Activated naive CD8-positive, alpha-beta T cell (primary cell): Measurements from ENCODE around the gene NT5C3A.
A peak's percentile ranks its signal among the peaks of the same experiment; 100 is the strongest.
"Not testable (repeated sequence)": the region's sequence is repeated elsewhere in the genome, so short reads cannot be mapped to it uniquely, and the experiment has no call there.

Experiments
- H3K27ac Mint-ChIP-seq: one replicate; pipeline ENCODE4 v1.8.0; 2021; ENCODE audit warnings: mixed read lengths
- H3K27me3 Mint-ChIP-seq: one replicate; pipeline ENCODE4 v1.8.0; 2021; ENCODE audit warnings: mixed read lengths
- H3K36me3 Mint-ChIP-seq: one replicate; pipeline ENCODE4 v1.8.0; 2021; ENCODE audit warnings: mixed read lengths
- H3K4me1 Mint-ChIP-seq: one replicate; pipeline ENCODE4 v1.8.0; 2021; ENCODE audit warnings: low read depth, mixed read lengths
- H3K4me3 Mint-ChIP-seq: one replicate; pipeline ENCODE4 v1.8.0; 2021; ENCODE audit warnings: mild to moderate bottlenecking, mixed read lengths
- H3K9me3 Mint-ChIP-seq: one replicate; pipeline ENCODE4 v1.8.0; 2021; ENCODE audit warnings: low read depth, mixed read lengths

Gene NT5C3A

GRCh38 chr7:33062023-33062781 lies at the start of gene NT5C3A:
Gene NT5C3A, minus strand, starts transcription at chr7:33062776. Its CDS starts 71 bp downstream, at chr7:33062705.
- peaks cover 14% of the 10 kb centered on the region for H3K9me3 Mint-ChIP-seq
- H3K27ac Mint-ChIP-seq, result peak within 1 kb of the TSS; percentile 96
- H3K36me3 Mint-ChIP-seq, result peaks cover 15% of the 10 kb centered on the region
- peak within 1 kb of the TSS; percentile 94 for H3K4me3 Mint-ChIP-seq
- no peaks in the 10 kb centered on the region for H3K27me3 Mint-ChIP-seq
- H3K4me1 Mint-ChIP-seq, result peaks cover 41% of the 10 kb centered on the region

GRCh38 chr7:33111614-33112013 lies 49.0 kb upstream of the NT5C3A start:
- no peaks in the 10 kb centered on the region for H3K36me3 Mint-ChIP-seq
- no peak overlapping the region for H3K4me3 Mint-ChIP-seq
- no peak overlapping the region for H3K27ac Mint-ChIP-seq
- H3K4me1 Mint-ChIP-seq, result peaks cover 26% of the 10 kb centered on the region
- H3K9me3 Mint-ChIP-seq, result no peaks in the 10 kb centered on the region
- H3K27me3 Mint-ChIP-seq, result peaks cover 3% of the 10 kb centered on the region

DNA sequence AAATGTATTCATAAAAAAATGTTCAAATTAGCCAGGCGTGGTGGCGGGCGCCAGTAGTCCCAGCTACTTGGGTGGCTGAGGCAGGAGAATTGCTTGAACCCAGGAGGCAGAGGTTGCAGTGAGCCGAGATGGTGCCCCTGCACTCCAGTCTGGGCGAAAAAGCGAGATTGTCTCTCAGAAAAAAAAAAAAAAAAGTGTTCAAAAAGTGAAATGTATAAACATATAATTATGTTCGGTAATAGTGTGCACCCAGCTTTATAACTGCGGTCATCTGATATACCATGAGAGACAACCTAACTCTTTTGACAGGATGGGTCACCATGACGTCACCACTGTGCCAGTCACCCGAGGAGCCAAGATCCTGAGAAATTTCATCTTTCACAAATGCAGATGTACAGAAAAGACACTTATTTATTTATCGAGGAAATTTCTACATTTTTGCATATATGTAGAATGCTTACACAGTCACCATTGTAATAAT lies 47.2 kb upstream of the NT5C3A start:
- peak overlapping the region; percentile 73 for H3K4me3 Mint-ChIP-seq
- H3K27me3 Mint-ChIP-seq, result no peaks in the 10 kb centered on the region
- peaks cover 40% of the 10 kb centered on the region for H3K4me1 Mint-ChIP-seq
- no peaks in the 10 kb centered on the region for H3K9me3 Mint-ChIP-seq
- H3K27ac Mint-ChIP-seq, result no peak overlapping the region
- H3K36me3 Mint-ChIP-seq, result no peaks in the 10 kb centered on the region

DNA sequence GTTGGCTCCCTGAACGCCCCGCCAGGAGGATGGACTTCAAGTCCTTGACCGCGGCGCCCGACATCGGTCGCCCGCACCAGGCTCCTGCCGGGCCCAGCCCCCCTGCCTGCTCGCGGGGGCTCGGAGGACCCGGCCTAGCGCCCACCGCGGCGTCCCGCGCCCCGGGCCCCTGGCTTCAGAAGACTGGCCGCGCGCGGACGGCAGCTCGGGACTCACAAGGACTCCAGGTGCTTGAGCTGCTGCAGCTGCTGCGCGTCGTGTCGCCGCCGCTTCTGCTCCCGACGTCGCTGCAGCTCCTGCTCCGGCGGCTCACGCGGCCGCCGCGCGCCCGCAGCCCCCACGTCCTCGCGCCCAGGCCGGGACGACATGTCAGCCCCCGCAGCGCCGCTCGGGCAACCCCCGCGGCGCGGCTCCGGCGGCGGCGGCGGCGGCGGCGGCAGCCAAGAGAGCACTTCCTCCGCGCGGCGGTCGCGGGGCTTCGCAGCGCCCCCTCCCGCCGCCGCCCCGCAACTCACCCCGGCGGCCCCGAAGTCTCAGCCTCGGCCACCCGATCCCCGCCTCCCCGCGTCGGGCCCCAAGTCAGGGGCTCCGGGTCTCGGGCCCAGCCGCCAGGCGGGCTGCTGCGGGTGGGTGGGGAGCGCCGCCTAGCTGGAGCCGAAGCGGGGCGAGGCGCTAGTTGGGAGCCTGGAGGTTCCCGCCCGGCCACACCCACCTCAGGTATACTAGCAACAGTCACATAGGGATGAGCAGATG lies 46.6 kb upstream of the NT5C3A start, which contains the start of gene RP9:
TSS of gene RP9 (minus strand) at position 400 of the 753 bp plus-strand sequence. CDS start at position 368, 32 bp downstream.
- Mint-ChIP-seq H3K9me3 (no peaks in the 10 kb centered on the region), H3K27ac (peak within 1 kb of the TSS; percentile 68), H3K27me3 (no peaks in the 10 kb centered on the region), H3K36me3 (no peaks in the 10 kb centered on the region), H3K4me1 (peaks cover 41% of the 10 kb centered on the region), H3K4me3 (peak within 1 kb of the TSS; percentile 96)

DNA sequence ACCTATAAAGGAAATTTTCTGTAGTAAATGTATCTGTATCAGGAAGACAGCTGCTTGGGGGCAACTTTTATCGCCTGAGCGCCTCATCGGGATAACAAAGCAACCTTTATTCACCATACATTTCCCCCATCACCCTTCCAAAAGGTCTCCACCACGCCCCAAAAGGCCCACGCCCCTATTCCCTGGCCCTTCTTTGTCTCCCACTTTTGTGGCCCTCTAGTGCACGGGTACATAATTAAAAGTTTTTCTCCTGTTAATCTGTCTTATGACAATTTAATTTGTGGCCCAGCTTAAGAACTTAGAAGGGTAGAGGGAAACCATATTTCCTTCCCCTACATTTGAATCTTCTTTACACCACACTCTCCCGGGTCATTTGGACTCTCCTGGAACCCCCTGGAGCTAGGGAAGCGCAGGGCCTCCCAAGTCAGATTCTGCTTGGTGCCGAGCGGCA lies 46.0 kb upstream of the NT5C3A start:
- H3K4me1 Mint-ChIP-seq, result peaks cover 47% of the 10 kb centered on the region

DNA sequence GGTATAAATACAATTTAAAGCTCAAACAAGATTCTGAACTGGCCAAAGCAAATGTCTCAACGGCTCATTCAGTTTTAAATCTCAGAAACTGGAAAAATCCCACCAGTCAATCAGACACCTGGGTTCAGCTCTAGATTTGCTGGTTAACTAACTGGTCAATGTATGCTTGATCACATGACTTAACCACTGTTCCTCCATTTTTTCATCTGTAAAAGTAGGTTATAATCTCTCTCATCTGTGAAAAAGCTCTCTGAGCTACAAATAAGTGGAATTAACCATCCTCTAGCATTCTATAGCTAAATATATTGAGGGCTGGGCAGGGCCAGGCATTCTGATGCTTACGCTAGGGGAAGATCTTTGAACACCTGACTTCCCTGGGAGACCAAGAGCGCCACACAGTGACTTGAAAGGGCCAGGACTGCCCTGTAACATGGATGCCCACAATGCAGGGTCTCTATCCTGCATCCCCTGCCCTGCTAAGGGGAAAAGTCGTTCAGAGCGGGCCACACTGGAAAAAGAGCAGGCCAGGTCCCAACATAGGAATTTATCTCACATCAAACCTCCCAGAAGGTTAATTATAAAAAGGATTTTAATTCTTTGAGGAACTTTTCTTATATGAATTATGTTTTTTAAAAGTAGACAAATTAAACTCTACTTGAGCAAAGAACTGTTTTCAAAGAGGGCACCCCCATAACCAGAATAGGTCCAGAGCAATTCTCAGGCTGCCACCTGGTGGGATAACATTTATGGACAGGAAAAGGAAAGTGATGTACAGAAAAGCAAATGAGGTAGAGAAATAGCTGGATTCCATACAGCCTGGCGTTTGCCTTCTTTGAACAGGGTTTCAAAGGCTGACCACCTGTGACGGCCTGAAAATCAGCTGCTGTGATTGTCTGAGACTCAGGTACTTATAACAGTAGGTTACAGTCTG lies 44.8 kb upstream of the NT5C3A start:
- H3K36me3 Mint-ChIP-seq, result no peaks in the 10 kb centered on the region
- H3K4me1 Mint-ChIP-seq, result peaks cover 52% of the 10 kb centered on the region
- H3K27me3 Mint-ChIP-seq, result no peaks in the 10 kb centered on the region
- H3K27ac Mint-ChIP-seq, result no peak overlapping the region
- H3K4me3 Mint-ChIP-seq, result peak overlapping the region; percentile 96
- no peaks in the 10 kb centered on the region for H3K9me3 Mint-ChIP-seq

More for the DNA sequence above, 46.0 kb upstream of the NT5C3A start:
- Mint-ChIP-seq H3K27ac (peak overlapping the region; percentile 68), H3K9me3 (no peaks in the 10 kb centered on the region), H3K4me3 (peak overlapping the region; percentile 96), H3K36me3 (no peaks in the 10 kb centered on the region), H3K27me3 (no peaks in the 10 kb centered on the region)

DNA sequence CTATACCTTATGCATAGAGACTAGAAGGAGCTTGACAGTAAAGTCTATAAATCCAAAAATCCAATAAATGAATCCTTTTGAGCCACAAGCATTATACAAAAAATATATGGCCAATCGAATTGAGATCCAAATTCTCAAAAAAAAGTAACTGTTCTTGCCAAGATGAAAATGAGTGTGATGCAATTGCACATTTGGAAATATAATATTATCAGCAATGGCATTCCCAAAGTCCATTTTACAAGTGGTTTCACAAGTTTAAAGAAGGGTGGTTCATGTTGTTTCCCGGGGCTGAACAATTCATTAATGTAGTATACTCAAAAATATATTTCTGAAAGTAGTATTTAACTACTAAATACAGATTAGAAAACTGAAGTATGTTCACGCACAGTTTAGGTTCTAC lies 39.3 kb upstream of the NT5C3A start:
- H3K4me1 Mint-ChIP-seq, result peaks cover 33% of the 10 kb centered on the region
- H3K27me3 Mint-ChIP-seq, result no peaks in the 10 kb centered on the region
- H3K9me3 Mint-ChIP-seq, result no peaks in the 10 kb centered on the region
- H3K4me3 Mint-ChIP-seq, result no peak overlapping the region
- peaks cover 6% of the 10 kb centered on the region for H3K36me3 Mint-ChIP-seq
- H3K27ac Mint-ChIP-seq, result peak overlapping the region; percentile 34

DNA sequence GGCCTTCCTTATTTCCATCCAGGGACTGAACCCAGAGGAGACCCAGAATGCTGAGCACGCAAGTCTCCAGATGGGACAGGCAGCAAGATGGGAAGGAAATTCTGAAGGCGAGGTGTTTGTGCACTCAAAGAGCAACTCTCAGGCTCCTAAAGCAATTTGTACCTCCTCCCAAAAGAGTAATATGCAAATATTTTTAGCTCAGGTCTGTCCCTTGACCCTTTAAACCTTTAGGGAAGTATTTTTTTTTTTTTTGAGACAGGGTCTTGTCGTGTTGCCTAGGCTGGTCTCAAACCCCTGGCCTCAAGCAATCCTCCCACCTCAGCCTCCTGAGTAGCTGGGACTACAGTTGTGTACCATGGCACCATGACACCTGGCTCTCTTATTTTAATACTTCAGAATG lies 38.2 kb upstream of the NT5C3A start:
- no peak overlapping the region for H3K4me3 Mint-ChIP-seq
- H3K27ac Mint-ChIP-seq, result no peak overlapping the region
- H3K9me3 Mint-ChIP-seq, result no peaks in the 10 kb centered on the region
- peaks cover 6% of the 10 kb centered on the region for H3K36me3 Mint-ChIP-seq
- H3K4me1 Mint-ChIP-seq, result peaks cover 23% of the 10 kb centered on the region
- H3K27me3 Mint-ChIP-seq, result no peaks in the 10 kb centered on the region

GRCh38 chr7:33099154-33099940 lies 36.8 kb upstream of the NT5C3A start:
- Mint-ChIP-seq H3K4me1 (peaks cover 15% of the 10 kb centered on the region), H3K9me3 (no peaks in the 10 kb centered on the region), H3K27ac (no peak overlapping the region), H3K27me3 (no peaks in the 10 kb centered on the region), H3K36me3 (peaks cover 6% of the 10 kb centered on the region), H3K4me3 (no peak overlapping the region)

- not testable (repeated sequence) for H3K36me3 Mint-ChIP-seq
These were observed 32.2 kb upstream of the NT5C3A start for GRCh38 chr7:33094745-33095275.

GRCh38 chr7:33093266-33093665 lies 30.7 kb upstream of the NT5C3A start:
- Mint-ChIP-seq H3K4me3 (no peak overlapping the region), H3K4me1 (no peaks in the 10 kb centered on the region), H3K27me3 (no peaks in the 10 kb centered on the region), H3K36me3 (peaks cover 5% of the 10 kb centered on the region), H3K27ac (no peak overlapping the region), H3K9me3 (no peaks in the 10 kb centered on the region)

More at GRCh38 chr7:33094745-33095275, 32.2 kb upstream of the NT5C3A start:
- H3K4me1 Mint-ChIP-seq, H3K27ac Mint-ChIP-seq, H3K27me3 Mint-ChIP-seq, H3K4me3 Mint-ChIP-seq, H3K9me3 Mint-ChIP-seq: not testable (repeated sequence)

DNA sequence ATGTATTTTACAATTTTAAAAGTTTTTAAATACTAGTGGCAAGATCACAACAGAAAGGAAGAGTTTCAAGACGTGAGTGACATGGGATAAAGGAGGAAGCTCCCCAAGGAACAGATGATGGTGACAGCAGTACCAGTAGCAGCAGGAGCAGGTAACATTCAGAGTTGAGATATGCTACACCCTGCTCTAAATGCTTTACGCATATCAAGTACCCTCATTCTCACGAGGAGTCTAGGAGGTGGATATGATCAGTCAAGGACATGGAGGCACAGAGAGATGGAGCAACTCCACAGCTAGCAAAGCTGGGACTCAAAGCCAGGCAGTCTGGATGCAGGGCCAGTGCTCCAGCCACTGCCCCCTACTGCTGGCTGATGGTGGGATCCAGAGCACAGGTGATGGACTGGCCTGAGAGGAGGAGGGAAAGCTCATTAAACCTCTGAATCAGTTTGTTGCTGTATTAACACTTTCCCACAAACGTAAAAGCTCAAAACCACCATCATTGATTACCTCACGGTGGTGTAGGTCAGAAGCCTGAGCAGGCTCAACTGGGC lies 29.1 kb upstream of the NT5C3A start:
- Mint-ChIP-seq H3K27ac (no peak overlapping the region), H3K4me3 (no peak overlapping the region), H3K27me3 (no peaks in the 10 kb centered on the region), H3K36me3 (peaks cover 3% of the 10 kb centered on the region), H3K9me3 (no peaks in the 10 kb centered on the region), H3K4me1 (no peaks in the 10 kb centered on the region)

GRCh38 chr7:33091111-33091531 lies 28.5 kb upstream of the NT5C3A start:
- no peak overlapping the region for H3K27ac Mint-ChIP-seq
- H3K36me3 Mint-ChIP-seq, result peaks cover 3% of the 10 kb centered on the region
- H3K4me3 Mint-ChIP-seq, result no peak overlapping the region
- no peaks in the 10 kb centered on the region for H3K9me3 Mint-ChIP-seq
- H3K27me3 Mint-ChIP-seq, result no peaks in the 10 kb centered on the region
- no peaks in the 10 kb centered on the region for H3K4me1 Mint-ChIP-seq
